HG03432 (cell line): ENCODE results near the gene UBE2G1.

ENCODE experiments used
- ATAC-seq: cut with Tn5 transposase; IDR thresholded peaks from one replicate; pipeline ENCODE4 v1.9.1; 2021; ENCODE audit warnings: mild to moderate bottlenecking, moderate library complexity; ENCODE audit not compliant: unreplicated experiment

The UBE2G1 gene

DNA sequence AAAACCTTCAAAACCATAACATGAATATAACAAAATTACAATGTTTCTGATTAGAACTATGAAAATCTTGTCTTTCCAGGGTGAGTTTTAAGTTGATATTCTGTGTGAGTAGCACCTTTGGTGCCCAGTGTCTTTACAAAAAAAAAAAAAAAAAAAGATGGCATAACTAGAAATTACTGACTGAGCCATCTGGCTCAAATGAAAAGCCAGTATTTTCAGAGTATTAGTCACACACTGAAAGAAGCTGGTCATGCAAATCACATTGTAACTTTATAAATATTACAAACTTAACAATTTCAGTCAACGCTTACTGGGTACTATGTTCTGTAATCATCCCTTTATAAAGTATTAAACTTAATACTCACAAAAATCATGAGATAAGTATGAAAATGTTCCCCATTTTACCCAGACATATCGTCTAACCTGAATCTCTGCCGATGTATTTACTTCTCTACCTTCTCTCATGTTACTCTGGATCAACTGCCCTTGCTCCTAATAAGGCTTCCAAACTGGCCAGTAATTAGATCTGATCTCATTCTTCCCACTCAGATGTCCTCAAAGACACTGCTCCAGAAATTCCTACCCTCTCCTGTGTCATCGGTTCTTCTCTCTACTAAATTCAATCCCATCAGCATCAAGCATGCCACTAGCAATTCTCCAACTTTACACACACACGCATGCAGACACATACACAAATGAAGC is 25.4 kb downstream of the UBE2G1 start:
- ATAC-seq, result no peak

DNA sequence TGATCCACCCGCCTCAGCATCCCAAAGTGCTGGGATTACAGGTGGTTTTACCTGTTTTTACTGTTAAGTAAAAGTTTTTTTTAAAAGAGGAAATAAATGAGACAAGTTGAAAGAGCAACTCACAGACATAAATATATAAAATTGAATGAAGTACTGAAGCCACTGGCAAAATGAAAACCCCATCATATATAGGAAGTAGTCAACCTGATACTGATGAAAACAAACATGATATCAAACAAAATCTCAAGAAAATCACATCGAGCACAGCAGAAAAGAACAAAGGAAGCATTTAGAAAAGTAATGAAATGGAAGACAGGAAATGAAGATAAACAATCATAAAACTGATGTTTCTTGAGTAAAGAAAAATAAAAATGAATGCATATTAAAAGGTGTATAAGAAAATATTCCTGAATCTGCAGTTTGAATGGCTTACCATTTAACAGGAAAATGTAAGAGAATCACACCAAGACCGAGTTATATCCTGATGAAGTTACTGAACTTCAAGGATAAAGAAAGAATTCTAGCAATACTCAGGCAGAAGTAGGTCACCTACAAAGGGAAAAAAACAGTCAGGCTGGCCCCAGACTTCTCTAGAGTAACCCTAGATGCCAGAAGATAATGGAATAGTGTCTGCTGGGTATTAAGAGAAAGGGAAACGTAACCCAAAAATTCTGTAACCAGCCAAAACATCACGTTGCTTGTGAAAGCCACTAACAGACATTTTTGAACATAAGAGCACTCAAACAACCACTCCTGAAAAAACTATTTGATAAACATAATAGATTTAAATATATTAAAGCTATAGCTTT is 31.5 kb downstream of the UBE2G1 start:
- no peak for ATAC-seq

DNA sequence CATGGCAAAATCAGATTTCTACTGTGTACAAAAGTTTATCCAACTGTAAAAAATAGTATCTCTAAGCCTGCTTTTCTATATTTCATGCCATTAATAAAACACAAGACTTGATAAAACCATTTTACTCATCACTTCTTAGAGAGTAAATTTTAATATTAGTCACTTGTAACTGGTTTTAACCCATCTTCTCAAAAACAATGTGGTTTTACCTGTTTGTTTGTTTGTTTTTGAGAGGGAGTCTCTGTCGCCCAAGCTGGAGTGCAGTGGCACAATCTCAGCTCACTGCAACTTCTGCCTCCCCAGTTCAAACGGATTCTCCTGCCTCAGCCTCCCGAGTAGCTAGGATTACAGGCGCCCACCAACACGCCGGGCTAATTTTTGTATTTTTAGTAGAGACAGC is 32.1 kb downstream of the UBE2G1 start:
- ATAC-seq, result no peak

DNA sequence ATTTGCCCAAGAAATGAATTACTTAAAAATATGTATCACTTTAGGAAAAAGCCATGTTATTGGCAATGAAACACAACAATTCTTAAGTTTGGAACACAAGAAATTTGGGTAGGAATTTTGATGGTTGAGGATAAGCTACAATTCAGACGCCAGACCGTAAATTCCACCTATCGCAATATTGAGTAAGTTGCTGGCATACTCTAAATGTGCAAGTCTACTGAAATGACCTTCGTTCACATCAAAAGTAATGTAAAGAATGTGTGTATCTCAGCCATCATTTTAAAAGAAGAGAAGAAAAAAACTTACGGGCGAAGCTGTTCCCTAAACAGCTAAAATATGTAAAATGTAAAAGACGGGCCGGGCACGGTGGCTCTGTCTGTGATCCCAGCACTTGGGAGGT is 33.4 kb downstream of the UBE2G1 start:
- ATAC-seq, result no peak

DNA sequence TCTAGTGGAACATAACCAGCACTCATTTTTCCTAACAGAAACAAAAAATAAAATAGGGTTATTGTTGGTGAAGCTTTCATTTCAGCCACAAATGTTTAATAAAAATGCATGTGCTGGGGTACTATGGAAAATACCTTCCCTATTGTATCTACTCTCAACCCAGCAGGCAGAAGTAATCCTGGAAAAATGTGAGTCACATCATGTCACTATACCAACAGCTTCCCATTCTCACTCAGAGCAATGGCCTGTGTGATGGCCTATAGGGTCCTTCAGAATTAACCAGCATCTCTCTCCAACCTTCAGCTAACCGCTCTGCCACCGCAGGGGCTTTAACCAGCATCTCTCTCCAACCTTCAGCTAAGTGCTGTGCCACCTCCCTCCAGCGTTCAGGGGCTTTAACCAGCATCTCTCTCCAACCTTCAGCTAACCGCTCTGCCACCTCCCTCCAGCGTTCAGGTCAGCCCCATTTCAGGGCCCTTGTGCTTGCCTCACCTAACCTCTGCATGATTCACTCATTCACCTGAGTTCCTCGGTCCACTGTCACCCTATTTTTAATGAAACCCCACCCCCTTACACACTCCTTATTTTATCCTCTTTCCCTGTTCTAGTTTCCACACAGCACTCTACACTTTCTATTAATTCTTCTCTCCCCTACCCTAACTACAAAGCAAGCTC is 34.0 kb downstream of the UBE2G1 start:
- ATAC-seq, result no peak

DNA sequence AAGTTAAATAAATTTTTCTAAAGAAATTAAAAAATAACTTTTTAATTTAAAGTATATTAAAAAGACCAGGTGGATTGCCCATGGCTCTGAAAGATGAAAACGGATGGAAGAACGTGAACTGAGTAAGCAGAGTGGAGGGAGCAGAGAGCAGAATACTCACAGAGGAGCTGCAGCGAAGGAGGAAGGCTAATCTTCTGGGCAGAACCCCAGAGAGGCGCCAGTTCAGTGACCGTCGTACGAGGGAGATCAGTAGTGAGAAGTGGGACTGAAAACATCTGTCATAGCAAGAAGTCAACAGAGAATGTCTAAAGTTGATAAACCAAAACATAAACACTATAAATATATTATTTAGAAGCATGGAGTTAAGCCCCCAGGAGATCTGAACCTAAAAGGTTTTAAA is 34.9 kb downstream of the UBE2G1 start:
- no peak for ATAC-seq

DNA sequence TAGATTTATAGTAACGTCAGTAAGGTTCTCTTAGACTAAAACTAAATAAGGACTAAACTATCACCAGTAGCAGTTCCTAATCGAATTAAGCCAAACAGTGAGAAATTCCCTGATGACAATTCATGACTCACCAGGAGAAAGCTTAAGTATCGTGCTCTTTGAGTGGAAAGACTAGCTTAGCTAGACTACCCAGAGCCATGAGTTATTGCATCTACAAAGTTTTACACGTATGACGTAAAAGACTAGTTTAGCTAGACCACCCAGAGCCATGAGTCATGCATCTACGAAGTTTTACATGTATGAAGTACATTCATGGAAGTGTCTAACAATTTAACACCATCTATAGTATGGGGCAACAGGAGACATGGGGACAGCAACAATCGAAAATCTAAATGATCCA is 36.6 kb downstream of the UBE2G1 start:
- no peak for ATAC-seq

DNA sequence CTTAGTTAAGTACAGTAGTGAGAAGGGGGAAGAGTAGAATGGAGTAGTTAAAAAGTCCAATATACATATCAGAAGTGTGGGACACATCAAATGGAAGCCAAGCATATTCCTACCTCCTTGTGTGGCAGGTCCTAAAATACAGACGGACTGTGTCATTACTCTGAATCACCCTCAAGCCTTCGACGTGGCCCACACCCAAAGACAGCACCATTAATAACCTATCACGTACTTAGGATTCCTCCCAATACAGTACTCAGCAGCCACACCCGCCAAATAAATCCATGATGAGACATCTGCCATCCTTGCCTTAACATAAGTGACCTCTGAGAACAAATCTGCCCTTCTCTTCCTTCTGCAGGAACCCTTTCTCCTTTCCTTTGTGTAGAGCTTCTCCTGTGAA is 38.9 kb downstream of the UBE2G1 start:
- no peak for ATAC-seq

DNA sequence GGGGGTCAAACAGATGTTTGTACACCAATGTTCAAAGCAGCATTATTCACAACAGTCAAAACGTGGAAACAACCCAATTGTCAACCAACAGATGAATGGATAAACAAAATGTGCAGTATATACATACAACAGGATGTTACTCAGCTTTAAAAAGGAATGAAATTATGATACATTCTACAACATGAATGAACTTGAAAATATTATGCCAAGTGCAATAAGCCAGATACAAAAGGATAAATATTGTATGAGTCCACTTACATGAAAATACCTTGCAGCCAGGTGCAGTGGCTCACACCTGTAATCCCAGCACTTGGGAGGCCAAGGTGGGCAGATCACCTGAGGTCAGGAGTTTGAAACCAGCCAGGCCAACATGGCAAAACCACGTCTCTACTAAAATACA is 39.9 kb downstream of the UBE2G1 start:
- no peak for ATAC-seq

DNA sequence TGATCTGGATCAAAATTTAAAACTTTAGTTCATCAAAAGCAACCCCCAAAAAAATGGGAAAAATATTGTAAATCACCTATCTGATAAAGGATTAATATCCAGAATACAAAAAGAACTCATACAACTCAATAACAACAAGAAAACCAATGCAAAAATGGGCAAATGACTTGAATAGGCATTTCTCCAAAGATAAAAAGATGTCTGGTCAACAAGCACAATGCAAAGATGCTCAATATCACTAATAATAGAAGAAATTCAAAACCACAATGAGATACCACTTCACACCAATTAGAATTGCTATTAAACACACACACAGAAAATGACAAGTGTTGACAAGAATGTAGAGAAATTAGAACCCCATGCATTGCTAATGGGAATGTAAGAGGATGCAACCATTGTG is 40.4 kb downstream of the UBE2G1 start:
- no peak for ATAC-seq

DNA sequence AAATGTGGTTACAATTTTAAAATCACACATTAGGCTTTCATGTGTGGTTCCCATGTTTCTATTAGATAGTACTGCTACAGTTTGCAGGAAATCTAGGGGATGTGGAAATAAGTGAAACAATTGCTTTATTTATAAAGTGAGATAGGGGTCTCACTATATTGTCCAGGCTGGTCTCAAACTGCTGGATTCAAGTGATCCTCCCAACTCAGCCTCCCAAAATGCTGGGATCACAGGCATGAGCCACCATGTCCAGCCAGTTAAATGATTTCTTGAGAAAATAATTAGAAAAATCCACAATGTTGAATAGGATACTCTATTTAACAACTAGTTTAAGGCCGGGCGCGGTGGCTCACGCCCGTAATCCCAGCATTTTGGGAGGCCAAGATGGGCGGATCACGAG is 42.0 kb downstream of the UBE2G1 start:
- no peak for ATAC-seq

DNA sequence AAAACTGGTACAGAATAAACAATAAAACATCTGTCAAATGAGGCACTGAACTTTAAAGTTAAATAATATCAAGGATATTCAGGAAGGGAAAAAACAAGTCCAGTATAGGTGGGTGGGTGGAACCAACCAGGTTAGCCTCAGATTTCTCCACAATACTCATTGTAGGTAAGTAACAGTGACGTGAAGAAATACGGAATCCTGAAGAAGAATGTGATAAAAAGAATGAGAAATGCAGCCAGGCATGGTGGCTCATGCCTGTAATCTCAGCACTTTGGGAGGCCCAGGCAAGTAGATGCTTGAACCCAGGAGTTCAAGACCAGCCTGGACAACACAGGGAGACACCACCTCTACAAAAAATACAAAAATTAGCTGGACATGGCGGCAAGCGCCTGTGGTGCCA is 47.3 kb downstream of the UBE2G1 start:
- no peak for ATAC-seq

DNA sequence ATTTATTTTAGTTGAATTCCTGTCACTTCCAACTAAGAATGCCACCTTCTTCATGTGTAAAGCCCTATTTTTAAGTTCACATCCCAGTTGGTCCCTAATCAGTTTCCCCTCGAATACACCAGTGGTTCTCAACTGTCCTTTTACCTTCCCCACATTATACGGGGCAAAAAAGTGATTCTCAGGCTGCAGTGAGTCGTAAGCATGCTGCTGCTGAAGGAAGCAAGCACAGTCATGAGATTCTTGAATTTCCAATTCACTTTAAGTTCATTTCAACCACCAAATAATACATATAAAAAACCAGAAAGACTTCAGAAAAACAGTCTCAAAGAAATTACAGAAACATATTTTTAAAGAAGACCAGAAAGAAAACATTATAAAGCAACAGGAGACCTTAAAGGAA is 47.9 kb downstream of the UBE2G1 start:
- ATAC-seq, result no peak

DNA sequence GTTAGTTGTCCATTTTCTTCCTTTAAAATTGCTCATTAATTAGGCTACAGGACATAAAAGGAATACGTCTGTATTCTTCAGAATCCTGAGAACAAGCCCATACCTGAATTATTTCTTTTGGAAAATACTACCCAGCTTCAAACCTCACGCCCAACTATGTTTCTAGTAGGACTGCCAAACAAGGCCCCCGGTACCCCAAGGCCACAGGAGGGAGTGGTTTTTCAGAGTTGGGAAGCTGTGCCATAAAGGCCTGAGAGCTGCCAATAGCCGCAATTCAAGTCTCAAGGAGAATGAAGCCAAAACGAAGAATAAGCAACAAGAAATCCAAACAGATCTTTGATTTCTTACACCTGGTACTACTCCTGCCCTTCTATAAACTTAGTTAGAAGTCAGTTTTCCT is 48.3 kb downstream of the UBE2G1 start:
- ATAC-seq, result no peak

DNA sequence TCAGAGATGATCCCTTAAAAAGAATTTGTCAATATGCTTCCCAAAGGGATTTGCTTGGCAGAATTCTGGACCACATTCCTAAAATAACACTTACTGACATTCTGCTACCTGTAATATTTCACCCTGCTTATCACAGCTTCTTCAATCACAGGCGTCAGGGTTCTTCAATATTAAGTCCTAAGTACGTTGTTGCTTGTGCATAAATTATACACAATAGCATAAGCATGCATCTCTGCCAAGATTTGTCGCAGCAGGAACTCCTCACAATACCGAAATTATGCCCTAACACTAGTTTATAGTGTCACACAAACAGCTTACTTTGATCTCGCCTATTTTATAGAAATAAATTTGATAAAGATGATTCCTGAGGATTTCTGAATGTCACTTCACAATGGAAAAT is 48.9 kb downstream of the UBE2G1 start:
- no peak for ATAC-seq

DNA sequence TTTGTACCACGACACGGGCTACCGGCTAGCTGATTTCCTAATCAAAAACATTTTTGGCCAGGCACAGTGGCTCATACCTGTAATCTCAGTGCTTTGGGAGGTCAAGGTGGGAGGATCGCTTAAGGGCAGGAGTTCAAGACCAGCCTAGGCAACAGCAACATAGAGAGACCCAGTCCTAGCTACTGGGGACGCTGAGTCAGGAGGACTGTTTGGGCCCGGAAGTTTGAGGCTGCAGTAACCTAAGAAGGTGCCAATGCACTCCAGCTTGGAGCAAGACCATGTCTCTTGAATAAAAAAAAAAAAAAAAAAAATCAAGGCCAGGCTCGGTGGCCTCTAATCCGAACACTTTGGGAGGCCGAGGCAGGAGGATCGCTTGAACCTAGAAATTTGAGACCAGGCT is 49.8 kb downstream of the UBE2G1 start:
- no peak for ATAC-seq

DNA sequence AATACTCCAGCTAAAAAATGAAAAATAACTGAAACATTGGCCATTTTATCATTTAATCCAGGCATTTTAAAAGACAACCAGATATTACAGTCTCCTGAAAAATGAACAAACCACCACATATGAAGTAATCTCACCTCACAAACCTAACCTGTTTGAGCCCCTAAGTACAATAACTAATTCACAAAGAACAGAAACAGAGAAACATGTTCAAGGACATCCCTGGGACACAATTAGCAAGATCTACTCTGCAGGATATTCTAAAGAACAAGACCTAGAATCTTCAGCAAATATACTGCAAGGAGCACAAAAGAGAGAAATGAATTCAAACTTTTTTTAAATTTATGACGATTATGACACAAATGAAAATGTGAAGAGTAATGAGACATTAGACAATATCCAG is 51.9 kb downstream of the UBE2G1 start:
- ATAC-seq, result no peak

DNA sequence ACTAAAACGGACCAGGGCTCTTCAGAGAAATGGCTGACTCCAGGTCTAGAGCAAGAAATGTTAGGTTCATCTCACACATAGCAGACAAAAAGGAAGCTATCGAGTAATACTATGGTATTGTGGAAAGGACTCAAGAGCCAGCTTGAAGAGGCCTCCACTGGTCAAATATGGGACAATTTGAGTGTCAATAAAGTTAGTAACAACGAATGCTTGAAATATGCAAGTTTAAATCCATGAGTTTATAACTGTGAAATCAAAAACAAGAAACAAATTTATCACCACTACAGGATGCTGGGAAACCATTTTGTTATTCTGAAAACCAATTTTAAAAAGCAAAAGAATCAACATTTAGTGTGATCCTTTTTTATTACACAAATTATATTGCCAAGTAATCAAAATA is 52.3 kb downstream of the UBE2G1 start:
- no peak for ATAC-seq

DNA sequence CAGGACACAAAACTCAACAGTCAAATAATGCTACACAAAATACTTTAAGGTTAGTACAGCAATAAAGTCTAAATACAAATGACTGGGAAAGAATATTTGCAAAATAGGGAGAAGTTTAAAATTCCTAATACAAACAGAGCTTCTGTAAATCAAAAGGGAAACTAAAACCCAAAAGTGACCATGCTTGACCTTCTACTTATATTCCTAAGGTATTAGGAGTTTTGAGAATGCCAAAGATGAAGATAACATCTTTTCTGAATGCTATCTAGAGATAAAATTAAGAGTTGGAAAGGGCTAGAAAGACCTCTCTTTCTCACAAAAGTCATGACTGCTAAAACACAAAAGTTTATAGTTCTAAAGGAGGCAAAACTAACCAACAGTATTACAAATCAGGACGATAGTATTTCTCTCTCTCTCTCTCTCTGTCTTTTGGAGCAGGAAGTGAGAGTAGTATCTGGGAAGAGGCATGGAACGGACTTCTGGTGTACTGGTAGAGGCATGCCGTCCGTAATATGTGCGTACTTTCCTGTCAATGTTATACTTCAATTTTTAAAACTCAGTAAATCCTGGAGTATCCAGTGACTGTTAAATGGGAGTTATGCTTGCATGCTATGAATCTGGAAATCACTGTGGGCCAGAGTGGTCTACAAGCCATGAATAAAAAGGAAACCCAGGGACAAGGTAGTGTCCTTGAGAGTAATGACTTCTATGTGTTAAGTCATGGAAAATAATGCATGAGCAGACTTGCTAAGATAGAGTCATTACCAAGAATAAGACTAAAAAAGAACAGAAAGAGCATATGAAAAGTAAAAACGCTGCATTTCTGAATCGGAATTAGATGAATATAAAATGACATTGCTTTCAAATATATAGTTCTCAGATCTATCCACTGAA is 53.0 kb downstream of the UBE2G1 start:
- ATAC-seq, result no peak

DNA sequence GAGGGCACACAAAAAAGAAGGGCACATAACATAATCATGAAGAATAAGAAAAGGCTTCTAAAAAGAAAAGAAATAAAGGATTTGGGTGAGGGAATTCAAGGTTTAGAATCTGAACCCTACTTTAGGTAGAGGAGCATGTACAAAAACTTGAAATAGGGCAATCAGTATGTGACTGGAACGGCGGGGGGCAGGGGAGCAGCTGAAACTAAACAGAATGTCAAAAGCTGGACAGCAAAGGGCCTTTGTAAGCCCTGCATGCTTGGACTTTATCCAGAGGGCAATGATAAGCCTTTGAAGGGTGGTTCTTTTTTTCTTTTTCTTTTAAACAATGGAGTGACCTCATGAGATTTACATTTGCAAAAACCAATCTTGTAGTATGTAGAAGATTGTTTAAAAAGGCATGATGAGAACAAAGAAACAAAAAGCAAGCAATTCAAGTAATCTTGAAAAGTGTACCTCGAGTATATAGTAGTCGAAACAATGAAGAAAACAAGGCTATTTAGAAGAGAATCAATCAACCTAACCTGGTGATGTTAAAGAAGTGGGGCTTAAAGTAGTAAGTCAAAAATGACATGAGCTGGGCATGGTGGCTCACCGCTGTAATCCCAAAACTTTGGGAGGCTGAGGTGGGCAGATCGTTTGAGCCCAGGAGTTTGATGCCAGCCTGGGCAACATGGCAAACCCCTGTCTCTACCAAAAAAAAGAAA is 56.0 kb downstream of the UBE2G1 start:
- ATAC-seq, result no peak
